WI38 (cell line): ENCODE data around the gene COL11A1.
"Not testable (repeated sequence)": the region's sequence is repeated elsewhere in the genome, so short reads cannot be mapped to it uniquely, and the experiment has no call there.

Experiments used
- H3K4me3 ChIP-seq: 2 replicates; pipeline ENCODE4 v1.5.1; 2011; ENCODE audit warnings: low read depth, mild to moderate bottlenecking, control low read depth, low read length
- CTCF ChIP-seq: IDR thresholded peaks from 2 replicates; pipeline ENCODE4 v1.5.1; 2012; ENCODE audit warnings: low read depth, mild to moderate bottlenecking, control low read depth, low read length

The COL11A1 gene

GRCh38 chr1:103075316-103076000 is 32.9 kb downstream of the COL11A1 start:
- no peak for TF ChIP-seq CTCF

GRCh38 chr1:103074224-103074623 is 34.1 kb downstream of the COL11A1 start:
- H3K4me3 ChIP-seq = no peak overlapping the region
- TF ChIP-seq CTCF = no peak

More at GRCh38 chr1:103075316-103076000, 32.9 kb downstream of the COL11A1 start:
- H3K4me3 ChIP-seq = no peak overlapping the region

GRCh38 chr1:103069201-103069600 is 39.1 kb downstream of the COL11A1 start:
- no peak for TF ChIP-seq CTCF
- no peak overlapping the region for H3K4me3 ChIP-seq

- no peak for TF ChIP-seq CTCF
- H3K4me3 ChIP-seq = no peak overlapping the region
Measured at GRCh38 chr1:103063921-103064320, 44.4 kb downstream of the COL11A1 start.

- TF ChIP-seq CTCF = no peak
- H3K4me3 ChIP-seq = no peak overlapping the region
Measured at GRCh38 chr1:103058391-103058790, 49.9 kb downstream of the COL11A1 start.

- H3K4me3 ChIP-seq = no peak overlapping the region
- TF ChIP-seq CTCF = no peak
Measured at GRCh38 chr1:103056423-103056822, 51.9 kb downstream of the COL11A1 start.

- not testable (repeated sequence) for H3K4me3 ChIP-seq
Measured at GRCh38 chr1:103028110-103028509, 80.2 kb downstream of the COL11A1 start.

- no peak overlapping the region for H3K4me3 ChIP-seq
- TF ChIP-seq CTCF = no peak
Measured at GRCh38 chr1:103025858-103026409, 82.4 kb downstream of the COL11A1 start.
